NK-92 (cell line): ENCODE results near the gene SRD5A1.
A peak's percentile ranks its signal among the peaks of the same experiment; 100 is the strongest.

ENCODE experiments used
- DNase-seq: peaks from one replicate; lab custom pipeline; 2025; ENCODE audit not compliant: unreplicated experiment; lab: John Stamatoyannopoulos, UW

Gene SRD5A1

GRCh38 chr5:6632888-6633468 lies at the start of gene SRD5A1, which contains the start of gene NSUN2:
Gene SRD5A1, plus strand, starts transcription at chr5:6633440. Its CDS starts 137 bp downstream, at chr5:6633577.
Gene NSUN2, minus strand, starts transcription at chr5:6633044. Its CDS starts 65 bp downstream, at chr5:6632979.
- DNase-seq = peak; percentile 34

GRCh38 chr5:6584101-6584645 lies 49.1 kb upstream of the SRD5A1 start:
- DNase-seq = no peak

- no peak for DNase-seq
Measured at GRCh38 chr5:6584727-6585126, 48.5 kb upstream of the SRD5A1 start.

GRCh38 chr5:6585168-6585567 lies 48.1 kb upstream of the SRD5A1 start:
- DNase-seq = no peak

GRCh38 chr5:6585939-6586646 lies 47.1 kb upstream of the SRD5A1 start:
- no peak for DNase-seq

GRCh38 chr5:6586647-6587042 lies 46.6 kb upstream of the SRD5A1 start:
- DNase-seq = no peak

- no peak for DNase-seq
Measured at GRCh38 chr5:6587171-6587570, 46.1 kb upstream of the SRD5A1 start.

- no peak for DNase-seq
Measured at GRCh38 chr5:6590581-6590980, 42.7 kb upstream of the SRD5A1 start.

GRCh38 chr5:6591671-6592288 lies 41.5 kb upstream of the SRD5A1 start:
- no peak for DNase-seq

GRCh38 chr5:6592601-6593000 lies 40.6 kb upstream of the SRD5A1 start:
- DNase-seq = no peak

- DNase-seq = no peak
Measured at GRCh38 chr5:6593148-6594016, 39.9 kb upstream of the SRD5A1 start.

GRCh38 chr5:6594066-6594465 lies 39.2 kb upstream of the SRD5A1 start:
- no peak for DNase-seq

GRCh38 chr5:6595405-6595804 lies 37.8 kb upstream of the SRD5A1 start:
- DNase-seq = no peak

GRCh38 chr5:6596388-6596787 lies 36.9 kb upstream of the SRD5A1 start:
- DNase-seq = no peak

- DNase-seq = no peak
Measured at GRCh38 chr5:6597557-6597956, 35.7 kb upstream of the SRD5A1 start.

GRCh38 chr5:6598351-6598900 lies 34.8 kb upstream of the SRD5A1 start:
- no peak for DNase-seq

GRCh38 chr5:6599739-6600138 lies 33.5 kb upstream of the SRD5A1 start:
- DNase-seq = no peak

GRCh38 chr5:6601271-6601670 lies 32.0 kb upstream of the SRD5A1 start:
- DNase-seq = no peak

- no peak for DNase-seq
Measured at GRCh38 chr5:6601816-6602215, 31.4 kb upstream of the SRD5A1 start.

- no peak for DNase-seq
Measured at GRCh38 chr5:6602441-6602840, 30.8 kb upstream of the SRD5A1 start.

- no peak for DNase-seq
Measured at GRCh38 chr5:6603643-6604042, 29.6 kb upstream of the SRD5A1 start.
